HTERT RPE-1 (cell line): ENCODE measurements around the gene METTL4.

Experiments used
- in situ Hi-C: fragments of 300-500 bp; cut with MboI; formaldehyde crosslinking; loops from 4 replicates; pipeline ENCODE4 v1.14.3; 2020; ENCODE audit warnings: low sequenced_read_pairs

The METTL4 gene, protein sequence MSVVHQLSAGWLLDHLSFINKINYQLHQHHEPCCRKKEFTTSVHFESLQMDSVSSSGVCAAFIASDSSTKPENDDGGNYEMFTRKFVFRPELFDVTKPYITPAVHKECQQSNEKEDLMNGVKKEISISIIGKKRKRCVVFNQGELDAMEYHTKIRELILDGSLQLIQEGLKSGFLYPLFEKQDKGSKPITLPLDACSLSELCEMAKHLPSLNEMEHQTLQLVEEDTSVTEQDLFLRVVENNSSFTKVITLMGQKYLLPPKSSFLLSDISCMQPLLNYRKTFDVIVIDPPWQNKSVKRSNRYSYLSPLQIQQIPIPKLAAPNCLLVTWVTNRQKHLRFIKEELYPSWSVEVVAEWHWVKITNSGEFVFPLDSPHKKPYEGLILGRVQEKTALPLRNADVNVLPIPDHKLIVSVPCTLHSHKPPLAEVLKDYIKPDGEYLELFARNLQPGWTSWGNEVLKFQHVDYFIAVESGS

DNA sequence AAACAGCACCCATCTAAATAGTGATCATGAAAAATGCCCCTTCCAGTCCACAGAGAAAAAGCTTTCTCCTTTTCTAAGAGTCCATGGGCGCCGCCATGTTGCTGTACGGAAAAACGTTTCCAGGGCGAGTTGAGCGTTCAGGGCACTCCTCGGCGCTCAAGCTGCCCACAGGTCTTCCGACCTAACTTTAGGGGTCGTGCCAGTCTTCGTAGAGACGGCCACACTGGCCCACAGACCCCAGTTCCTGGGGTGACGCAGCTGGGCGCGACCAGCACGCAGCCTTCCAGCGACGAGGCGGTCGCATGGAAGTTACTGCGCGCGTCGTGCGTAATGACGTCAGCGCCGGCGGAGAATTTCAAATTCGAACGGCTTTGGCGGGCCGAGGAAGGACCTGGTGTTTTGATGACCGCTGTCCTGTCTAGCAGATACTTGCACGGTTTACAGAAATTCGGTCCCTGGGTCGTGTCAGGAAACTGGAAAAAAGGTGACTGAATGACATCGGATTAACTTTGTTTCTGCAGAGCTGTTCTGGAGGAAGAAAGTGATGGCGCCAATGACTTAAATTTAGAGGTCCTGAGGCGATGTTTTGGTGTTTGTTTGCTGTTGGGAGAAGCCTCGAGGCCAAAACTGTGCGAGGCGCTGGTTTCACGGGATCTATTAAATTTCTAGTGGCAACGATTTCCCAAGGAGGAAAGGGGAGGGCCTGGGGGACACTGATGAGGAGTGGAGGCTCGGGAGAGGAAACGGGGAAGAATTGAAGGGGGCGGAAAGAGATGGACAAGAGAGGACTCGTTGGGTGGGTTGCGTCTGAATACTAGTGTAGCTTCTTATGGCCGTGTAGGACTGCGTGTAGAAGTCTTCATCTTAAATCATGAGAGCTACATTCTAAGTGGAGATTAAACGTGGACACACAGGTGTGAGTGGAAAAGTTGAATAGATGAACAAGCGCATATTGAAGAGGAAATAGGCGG lies at the start of gene METTL4, which contains the start of gene NDC80:
Gene METTL4 (minus strand): TSS at position 306 of the 971 bp plus-strand sequence. CDS start 4,289 bp downstream, outside the sequence.
Gene NDC80 (plus strand): TSS at position 358 of the 971 bp plus-strand sequence. CDS start 1,429 bp downstream, outside the sequence.
- in situ Hi-C loops, result no loop called here

DNA sequence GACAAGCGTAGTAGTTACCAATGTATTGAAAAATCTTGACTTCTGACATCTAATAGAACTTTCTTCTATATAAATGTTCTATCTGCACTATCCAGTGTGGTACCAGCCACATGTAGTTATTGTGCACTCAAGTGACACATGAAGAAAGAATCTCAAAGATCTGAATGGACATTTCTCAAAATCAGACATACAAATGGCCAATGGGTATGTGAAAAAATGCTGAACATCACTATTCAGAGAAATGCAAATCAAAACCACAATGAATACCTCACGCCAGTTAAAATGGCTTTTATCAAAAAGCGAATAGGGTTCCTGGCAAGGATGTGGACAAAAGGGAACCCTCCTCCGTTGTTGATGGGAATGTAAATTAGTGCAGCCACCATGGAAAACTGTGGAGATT lies 46.7 kb upstream of the METTL4 start:
- in situ Hi-C loops, result no loop called here

DNA sequence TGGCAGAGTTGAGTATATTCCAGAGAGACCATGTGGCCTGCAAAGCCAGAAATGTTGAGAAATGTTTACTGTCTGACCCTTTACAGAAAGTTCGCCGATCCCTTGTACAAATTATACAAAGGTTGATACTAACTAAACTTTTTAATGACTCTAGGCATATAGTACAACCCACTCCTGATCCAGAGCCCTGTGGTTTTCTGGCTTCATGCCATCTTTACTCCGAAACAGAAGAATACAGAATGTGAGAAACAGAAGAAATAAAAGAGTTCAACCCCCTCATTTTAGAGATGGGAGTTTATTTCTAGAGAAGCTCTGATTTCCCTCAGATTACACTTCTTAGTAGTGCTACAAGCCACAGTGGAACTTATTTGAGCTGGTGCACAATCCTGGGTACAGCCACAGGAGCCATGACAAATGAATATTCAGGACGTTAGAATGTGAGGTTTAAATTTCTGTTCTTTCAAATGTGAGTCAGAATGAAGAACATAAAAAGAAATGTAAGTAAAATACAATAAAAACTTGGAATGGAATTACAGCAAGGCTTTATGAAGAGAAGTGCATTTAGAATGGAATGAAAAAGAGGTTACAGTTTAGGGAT lies 46.2 kb upstream of the METTL4 start:
- in situ Hi-C loops, result no loop called here

DNA sequence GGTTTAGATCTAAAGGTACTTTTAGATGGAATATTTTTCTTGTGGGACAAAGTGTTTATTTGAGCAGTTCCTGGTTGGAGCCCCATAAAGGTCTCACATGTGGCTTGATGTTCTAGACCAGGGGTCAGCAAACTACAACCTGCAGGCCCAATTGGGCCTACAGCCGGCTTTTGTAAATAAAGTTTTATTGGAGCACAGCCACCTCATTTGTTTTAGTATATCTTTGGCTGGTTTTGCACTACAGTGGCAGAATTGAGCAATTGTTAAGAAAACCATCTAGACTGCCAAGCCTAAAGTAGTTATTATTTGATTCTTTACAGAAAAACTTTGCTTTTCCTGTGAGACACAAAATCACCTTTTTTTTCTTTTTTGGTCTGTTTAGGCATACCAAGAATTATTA lies 41.7 kb upstream of the METTL4 start:
- in situ Hi-C loops, result no loop called here

DNA sequence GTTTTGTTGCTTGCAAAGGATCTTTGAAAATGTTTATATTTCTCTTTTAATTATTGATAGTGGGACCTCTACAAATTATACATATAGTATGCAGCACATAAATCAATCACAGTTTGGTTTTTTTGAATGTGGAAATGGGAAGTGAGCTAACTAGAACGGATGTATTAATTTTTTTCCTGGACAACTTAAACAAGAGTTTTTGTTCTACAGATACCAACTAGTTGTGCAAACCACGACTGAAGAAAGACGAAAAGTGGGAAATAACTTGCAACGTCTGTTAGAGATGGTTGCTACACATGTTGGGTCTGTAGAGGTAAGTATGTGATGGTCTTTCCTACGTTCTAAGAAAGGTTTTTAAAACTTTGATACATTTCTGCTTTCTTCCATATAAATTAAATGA lies 39.2 kb upstream of the METTL4 start:
- in situ Hi-C loops, result no loop called here

DNA sequence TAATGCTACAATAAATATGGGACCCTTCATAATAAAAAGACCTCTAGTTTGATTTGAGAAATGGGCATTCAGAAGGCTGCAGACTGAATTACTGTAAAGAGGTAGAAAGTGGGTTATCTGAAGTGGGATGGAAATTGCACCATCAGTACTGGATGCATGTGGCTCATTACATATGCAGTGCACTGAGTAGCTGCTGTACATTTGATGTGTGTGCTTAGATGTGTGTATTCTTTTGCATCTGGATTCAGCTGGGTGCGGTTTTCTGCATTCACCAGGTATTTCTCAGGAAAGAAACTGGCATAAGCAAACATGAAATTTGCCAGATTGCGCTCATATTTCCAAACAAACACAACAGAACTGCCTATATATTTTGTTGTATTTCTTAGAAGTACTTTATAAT lies 38.3 kb upstream of the METTL4 start:
- in situ Hi-C loops, result no loop called here

DNA sequence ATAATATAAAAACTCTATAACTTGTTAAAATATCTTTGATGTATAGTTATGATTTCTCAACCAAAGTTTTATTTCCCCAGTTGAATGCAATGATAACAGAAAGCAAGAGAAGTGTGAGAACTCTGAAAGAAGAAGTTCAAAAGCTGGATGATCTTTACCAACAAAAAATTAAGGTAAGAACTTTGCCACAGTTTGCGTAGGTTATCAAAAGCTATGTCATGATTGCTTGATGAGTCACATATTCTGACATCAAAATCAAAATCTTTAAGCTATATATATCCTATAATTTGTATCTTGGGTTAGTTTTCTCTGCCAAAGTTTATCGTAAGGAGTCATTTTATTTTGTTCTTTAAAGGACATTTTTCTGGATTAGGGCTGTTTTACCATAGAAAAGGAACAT lies 35.0 kb upstream of the METTL4 start:
- in situ Hi-C loops, result no loop called here

DNA sequence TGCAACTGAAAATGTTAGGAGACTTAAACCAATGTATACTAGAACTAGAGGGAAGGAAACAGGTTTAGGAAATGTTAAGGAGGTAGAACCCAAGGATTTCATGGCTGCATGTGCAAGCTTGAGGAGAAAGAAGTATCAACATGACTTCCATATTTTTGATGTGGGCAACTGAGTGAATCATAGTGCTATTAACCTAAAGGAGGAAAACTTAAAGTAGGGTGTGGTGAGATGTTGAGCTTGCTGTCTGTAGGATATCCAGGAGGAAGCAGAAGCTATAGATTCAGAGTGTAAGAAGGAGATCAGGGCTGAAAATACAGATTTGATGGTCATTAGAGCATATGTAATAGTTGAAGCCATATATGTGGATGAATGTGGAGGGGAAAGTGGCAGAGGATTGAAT lies 31.5 kb upstream of the METTL4 start:
- in situ Hi-C loops, result no loop called here

DNA sequence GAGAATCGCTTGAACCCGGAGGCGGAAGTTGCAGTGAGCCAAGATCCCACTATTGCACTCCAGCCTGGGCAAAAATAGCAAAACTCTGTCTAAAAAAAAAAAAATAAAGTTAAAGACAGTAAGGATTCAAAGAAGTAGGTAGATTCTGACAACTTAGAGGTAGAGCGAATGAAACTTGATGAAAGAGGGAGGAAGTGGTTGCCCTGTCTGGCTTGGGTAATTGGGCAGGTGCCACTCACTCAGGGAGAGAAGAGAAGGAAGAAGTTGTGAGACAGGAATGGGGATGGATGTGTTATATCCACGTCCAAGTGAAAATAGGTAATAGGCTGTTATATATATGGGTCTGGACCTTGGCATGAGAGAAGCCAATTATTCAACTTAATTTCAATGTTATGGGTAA lies 26.3 kb upstream of the METTL4 start:
- in situ Hi-C loops, result no loop called here

DNA sequence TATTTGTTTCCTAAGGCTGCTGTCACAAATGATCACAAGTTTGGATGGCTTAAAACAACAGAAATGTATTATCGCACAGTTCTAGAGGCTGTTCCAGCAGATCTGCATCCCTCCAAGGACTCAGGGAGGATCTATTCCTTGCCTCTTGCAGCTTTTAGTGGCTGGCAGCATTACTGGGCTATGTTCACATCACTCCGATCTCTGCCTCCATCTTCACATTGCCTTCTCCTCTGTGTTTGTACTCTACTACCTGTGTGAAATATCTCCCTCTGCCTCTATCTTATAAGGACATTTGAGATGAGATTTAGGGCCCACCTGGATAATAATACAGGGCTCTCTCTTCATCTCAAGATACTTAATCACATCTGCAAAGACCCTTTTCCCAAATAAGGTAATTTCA lies 19.0 kb upstream of the METTL4 start:
- in situ Hi-C loops, result no loop called here

DNA sequence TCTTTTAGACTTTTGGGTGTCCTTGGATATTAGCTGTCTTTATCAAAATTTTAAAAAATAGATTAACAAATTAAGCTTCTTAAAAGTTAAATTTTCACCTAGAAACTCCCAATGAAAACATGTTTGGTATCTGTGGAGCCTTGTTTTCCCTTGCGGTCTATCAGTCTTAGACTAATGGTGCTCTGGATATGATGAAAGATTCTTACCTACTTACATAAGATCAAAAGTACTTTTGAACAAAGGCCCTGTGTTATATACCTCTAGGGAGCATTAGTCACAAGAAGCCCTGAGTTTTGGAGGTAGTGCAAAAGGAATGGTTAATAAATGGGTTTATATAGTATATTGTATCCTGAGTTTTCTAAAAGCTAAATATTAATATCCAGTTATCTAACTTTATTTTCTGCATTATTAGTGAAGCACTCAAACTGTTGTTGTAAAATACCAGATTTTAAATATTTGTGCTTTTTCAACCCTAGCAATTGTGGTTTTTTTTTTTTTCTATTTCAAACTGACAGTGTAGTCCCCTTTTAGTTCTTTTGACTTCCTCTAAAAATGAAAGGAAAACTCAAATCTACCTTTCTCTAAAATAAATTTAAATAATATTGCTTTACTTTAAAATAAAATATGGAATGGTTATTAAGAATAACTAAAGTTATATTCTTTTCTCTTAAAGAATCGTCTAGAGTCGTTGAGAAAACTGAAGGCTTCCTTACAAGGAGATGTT lies 18.2 kb upstream of the METTL4 start:
- in situ Hi-C loops, result no loop called here

DNA sequence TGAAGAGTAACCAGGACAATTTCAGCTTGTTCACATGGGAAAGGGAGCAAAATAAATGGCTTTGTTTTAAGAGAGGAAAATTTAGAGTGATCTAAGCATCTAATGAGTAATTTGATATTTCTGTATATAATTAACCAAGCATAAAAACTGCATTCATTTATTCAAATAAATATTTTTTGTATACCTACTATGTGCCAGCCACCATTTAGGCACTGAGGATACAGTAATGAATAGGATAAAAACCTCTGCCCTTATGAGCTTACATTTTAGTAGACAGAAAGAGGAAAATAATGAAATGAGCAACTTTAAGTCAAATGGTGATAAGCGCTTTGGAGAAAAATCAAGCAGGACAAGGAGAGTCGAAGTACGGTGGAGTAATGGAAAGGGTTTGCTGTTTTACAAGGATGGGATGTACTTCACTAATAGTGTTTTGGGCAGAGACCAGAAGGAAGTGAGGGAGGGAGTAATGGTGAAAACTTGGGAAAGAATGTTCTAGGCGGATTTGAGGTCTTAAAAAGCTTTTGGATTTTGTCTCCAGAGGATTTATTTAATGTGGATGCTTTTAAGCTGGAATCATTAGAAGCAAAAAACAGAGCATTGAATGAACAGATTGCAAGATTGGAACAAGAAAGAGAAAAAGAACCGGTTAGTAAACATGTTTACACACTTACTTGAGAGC lies 17.5 kb upstream of the METTL4 start:
- in situ Hi-C loops, result no loop called here

DNA sequence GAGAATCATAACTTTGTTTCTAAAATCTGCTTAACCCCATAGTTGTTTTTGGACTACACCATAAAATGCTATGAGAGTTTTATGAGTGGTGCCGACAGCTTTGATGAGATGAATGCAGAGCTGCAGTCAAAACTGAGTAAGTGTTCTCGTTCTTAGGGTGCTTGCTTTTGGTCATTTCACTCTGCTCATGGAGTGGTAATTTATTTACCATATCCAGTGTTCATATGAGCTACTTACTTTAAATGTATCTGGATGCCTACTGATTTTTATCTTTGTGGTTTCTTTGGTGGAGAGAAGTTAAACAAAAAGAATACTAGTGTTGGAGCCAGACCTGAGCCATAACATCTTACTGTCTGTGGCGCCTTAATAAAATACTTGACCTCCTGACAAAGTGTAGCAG lies 16.5 kb upstream of the METTL4 start:
- in situ Hi-C loops, result no loop called here

DNA sequence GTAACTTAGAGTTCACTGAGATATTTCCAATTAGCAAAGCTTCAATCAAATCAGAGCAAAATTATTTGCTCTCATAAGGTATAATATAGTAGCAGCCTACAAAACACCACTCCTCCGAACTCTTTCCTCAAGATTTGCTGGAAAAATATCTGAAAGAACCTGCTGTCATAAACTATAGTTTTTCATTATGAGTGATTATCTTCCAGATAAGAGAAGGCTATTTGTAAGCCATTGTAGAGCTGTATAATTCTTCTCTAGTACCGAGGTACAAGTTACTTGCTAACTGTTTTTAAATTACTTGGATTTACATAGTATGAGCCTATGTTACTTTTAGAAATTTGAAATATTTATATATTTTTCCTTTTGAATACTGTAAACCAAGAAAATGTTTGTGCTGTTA lies 2.1 kb upstream of the METTL4 start:
- in situ Hi-C loops, result no loop called here

DNA sequence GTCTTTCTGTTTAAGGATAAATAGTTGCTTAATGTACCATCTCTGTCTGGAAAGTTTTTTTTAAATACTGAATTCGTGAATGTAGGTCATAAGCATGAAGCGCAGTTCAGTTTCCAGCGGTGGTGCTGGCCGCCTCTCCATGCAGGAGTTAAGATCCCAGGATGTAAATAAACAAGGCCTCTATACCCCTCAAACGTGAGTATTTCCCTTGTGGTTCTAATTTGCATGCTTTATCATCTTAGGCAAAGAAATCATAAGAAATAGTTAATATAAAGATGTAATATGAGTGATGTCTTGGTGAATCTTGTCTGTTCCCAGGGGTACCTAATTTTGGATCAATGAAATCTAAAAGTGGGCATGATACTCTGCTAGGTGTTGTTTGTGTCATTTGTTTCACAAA lies 1.6 kb upstream of the METTL4 start:
- in situ Hi-C loops, result no loop called here

DNA sequence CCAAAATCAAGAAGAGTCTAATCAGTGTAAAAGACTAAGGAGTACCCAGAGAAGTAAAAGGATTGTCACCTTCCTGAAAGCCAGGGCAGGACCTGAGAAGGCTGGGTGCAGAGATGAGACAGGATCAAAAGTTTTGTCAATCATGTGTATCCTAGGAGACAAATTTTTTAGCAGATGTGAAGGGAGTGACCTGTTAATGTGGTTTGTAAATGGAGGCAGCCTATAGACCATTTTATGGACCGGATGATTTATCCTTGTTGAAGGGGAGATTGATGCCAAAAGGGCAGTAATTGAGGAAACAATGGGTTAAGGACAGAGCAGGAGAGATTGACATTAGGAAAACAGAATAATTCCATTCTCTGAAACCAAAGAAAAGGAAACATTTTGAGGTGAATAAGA lies 865 bp upstream of the METTL4 start:
- in situ Hi-C loops, result no loop called here

DNA sequence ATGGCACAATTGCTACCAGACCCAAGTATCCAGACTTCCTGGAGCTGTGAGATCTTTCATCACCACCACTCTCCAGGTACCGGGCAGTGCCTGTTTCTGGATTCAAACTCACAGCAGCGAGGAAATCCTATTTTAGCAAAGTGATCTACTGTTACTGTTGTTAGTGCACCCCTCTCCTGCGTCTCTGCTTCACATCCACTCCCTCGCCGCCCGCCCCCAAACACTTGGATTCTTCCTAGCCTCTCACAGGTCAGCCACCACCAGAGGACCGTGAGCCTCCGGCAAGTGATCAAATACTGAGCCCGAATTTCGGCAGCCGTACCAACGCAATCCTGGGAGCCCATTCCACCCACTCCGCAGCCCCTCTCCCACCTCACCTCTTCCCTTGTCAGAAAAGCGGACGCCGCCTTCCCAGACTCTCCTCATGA lies 519 bp downstream of the METTL4 start:
- in situ Hi-C loops, result no loop called here

DNA sequence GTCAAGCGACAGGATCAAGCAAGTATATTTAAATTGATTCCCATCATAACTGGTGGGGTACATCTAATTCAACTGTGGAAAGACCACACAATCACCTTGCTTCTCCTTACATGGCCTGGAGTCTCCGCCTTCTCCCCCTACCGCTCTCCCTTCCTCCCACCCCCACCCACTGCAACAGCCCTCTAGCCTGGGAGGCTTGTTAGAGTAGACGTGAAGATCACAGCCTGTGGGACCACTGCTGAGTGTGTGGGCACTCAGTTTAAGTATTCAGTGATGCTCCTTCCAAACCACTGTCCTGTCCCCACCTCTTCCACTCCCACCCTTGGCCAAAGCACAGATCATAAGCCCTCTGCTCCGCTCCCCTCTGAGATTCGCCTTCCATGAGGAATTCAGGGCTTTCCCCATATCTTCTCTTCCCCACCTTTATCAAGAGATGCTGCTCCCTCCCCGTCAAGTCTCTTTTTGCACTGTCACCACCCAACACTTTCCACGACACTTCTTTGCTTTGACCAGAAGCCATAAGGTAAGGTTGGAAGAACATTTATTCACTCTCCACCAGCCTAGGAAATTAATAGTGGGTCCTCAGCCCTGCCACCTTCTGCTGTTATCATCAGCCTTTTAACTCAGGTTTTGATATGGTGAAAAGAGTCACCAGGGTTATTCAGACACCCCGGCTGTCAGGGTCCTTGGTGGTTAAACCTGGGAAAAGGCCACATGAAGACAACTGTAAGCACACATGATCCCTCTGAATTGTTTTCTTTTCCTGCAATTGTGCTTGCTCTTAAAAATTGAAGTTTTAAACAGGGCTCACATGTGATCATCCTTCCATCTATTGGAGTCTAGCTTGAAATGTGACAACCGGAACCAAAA lies 1.7 kb downstream of the METTL4 start:
- in situ Hi-C loops, result no loop called here

DNA sequence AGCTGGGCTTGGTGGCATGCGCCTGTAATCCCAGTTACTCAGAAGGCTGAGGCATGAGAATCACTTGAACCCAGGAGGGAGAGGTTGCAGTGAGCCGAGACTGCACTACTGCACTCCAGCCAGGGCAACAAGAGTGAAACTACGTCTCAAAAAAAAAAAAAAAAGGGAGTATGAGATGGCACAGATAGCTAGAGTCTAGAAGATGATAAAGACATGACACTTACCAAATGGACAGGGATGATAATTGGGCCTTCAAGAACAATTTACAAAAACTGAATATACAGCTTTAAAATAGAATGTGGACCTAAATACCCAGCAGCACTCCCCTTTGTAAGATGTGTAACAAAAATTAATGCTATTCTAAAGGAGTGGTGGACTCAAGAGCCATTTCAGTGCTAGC lies 2.7 kb downstream of the METTL4 start:
- in situ Hi-C loops, result no loop called here
